H1 (cell line): ENCODE data around the gene PAF1. TPM values are rescaled to one million over a fixed set of nuclear protein-coding genes. Genes with fewer than 3 reads are reported as not detected.

ENCODE experiments used
- BACH1 ChIP-seq: IDR thresholded peaks from 2 replicates; pipeline ENCODE4 v1.6.1; 2012; ENCODE audit warnings: low read length, improper control_type of control experiment
- CHD2 ChIP-seq: IDR thresholded peaks from 2 replicates; pipeline ENCODE4 v1.6.1; 2012; ENCODE audit warnings: low read length, improper control_type of control experiment
- CHD7 ChIP-seq: fragments of 300-600 bp; sonication (generic); IDR thresholded peaks from 2 replicates; pipeline ENCODE4 v1.7.1; 2012; ENCODE audit warnings: low read length, moderate library complexity, mild to moderate bottlenecking, inconsistent platforms; ENCODE audit not compliant: insufficient replicate concordance
- HDAC2 ChIP-seq, 2 experiments: fragments of 300-600 bp in 1 of 2; sonication (generic) in 1 of 2; IDR thresholded peaks; 2 replicates each; pipeline ENCODE4 v1.6.1; 2011 to 2012; ENCODE audit warnings: low read depth in 2 of 2, low read length in 2 of 2, mild to moderate bottlenecking in 2 of 2, moderate library complexity in 2 of 2, borderline replicate concordance in 1 of 2, inconsistent platforms in 1 of 2
- KDM4A ChIP-seq: IDR thresholded peaks from one replicate; pipeline ENCODE4 v1.7.1; 2012; ENCODE audit warnings: low read depth, mild to moderate bottlenecking, moderate library complexity, low read length, inconsistent platforms; ENCODE audit not compliant: severe bottlenecking
- MAFK ChIP-seq: IDR thresholded peaks from 2 replicates; pipeline ENCODE4 v1.6.1; 2012; ENCODE audit warnings: low read depth, mild to moderate bottlenecking, improper control_type of control experiment, low read length
- POLR2A ChIP-seq, 2 experiments: IDR thresholded peaks; 1 replicate in 1 of 2; 2 replicates in 1 of 2; pipeline ENCODE4 v1.6.1; 2011; ENCODE audit warnings: low read depth in 2 of 2, low read length in 2 of 2, mild to moderate bottlenecking in 2 of 2; ENCODE audit errors: control extremely low read depth in 1 of 2
- POLR2AphosphoS5 ChIP-seq: IDR thresholded peaks from 2 replicates; pipeline ENCODE4 v1.6.1; 2011; ENCODE audit warnings: low read depth, low read length
- POU5F1 ChIP-seq: IDR thresholded peaks from 2 replicates; pipeline ENCODE4 v1.6.1; 2011; ENCODE audit warnings: low read depth, mild to moderate bottlenecking, low read length, moderate library complexity
- polyA plus RNA-seq, 7 experiments: library from polyadenylated mRNA; depleted of rRNA in 3 of 7; stranded (reverse) in 5 of 7; unstranded in 2 of 7; fragments of >200 nt in 5 of 7; fragments of 200-250 nt in 2 of 7; gene quantifications; 1 replicate in 5 of 7; 2 replicates in 1 of 7; 4 replicates in 1 of 7; pipeline versions ENCODE4 v1.2.1 to v1.2.3, GENCODE V29; 2011 to 2013; ENCODE audit warnings: missing spikeins in 2 of 7, mixed read lengths in 2 of 7
- total RNA-seq: library from RNA; stranded (reverse); fragmentation: NEBNext Ultra II Directional; extraction: Animal tissue kit (Norgen Biotek cat#: 25700); gene quantifications from 2 replicates; pipeline ENCODE4 v1.2.1, GENCODE V29; 2021

The PAF1 gene
- total and polyA plus RNA-seq, 2 of the 8 experiments (the other 6 are each of a cell fraction or from before 2014, with no cell fraction given): 31.4 to 58.6 TPM

- TF ChIP-seq CHD7 (no peak), POLR2A (IDR thresholded peaks at IDR 0.05; ENCODE audit: control extremely low read depth in 1 of 2, low read depth in 2 of 2, low read length in 2 of 2) (peak; percentile 68 to 93), MAFK (no peak), HDAC2 (IDR thresholded peaks at IDR 0.05; ENCODE audit: borderline replicate concordance in 1 of 2, low read depth in 2 of 2, low read length in 2 of 2) (no peak), KDM4A (peak; percentile 41), POU5F1 (peak; percentile 46; the same call in 1 of the 2 replicates), POLR2AphosphoS5 (peak; percentile 92), CHD2 (peak; percentile 79), BACH1 (no peak)
These were observed 21.4 kb upstream of the PAF1 start, which contains the start of gene PLEKHG2 (continued) for GRCh38 chr19:39412100-39412866.
